ENCODE data around the gene HLA-F.

DNA sequence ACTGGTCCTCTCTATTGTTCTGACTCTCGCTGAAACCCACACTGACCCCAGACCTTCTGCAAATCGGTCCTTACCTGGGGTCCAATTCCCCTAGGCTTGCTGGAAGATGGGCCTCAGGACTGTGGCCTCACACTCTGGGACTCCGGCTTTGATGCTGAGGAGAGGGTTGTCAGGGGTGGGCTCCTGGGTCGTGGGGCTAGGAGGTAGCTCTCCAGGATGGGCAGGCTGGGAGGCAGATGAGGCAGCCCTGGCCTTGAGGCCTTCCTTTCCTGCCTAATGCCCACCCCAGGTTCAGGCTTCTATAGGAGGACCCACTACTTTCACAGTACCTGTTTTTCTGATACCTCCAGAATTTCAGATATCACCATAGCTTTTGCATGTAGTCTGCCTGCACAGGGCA is 21.4 kb downstream of the HLA-F start:
- no peak for TF ChIP-seq POLR2A (IDR thresholded peaks at IDR 0.05)
- TF ChIP-seq, protein P1, sequence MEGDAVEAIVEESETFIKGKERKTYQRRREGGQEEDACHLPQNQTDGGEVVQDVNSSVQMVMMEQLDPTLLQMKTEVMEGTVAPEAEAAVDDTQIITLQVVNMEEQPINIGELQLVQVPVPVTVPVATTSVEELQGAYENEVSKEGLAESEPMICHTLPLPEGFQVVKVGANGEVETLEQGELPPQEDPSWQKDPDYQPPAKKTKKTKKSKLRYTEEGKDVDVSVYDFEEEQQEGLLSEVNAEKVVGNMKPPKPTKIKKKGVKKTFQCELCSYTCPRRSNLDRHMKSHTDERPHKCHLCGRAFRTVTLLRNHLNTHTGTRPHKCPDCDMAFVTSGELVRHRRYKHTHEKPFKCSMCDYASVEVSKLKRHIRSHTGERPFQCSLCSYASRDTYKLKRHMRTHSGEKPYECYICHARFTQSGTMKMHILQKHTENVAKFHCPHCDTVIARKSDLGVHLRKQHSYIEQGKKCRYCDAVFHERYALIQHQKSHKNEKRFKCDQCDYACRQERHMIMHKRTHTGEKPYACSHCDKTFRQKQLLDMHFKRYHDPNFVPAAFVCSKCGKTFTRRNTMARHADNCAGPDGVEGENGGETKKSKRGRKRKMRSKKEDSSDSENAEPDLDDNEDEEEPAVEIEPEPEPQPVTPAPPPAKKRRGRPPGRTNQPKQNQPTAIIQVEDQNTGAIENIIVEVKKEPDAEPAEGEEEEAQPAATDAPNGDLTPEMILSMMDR (IDR thresholded peaks at IDR 0.05), result no peak
